Adrenal gland (tissue), 5 donors: ENCODE measurements around the gene NCF1.
"Not testable (repeated sequence)": the region's sequence is repeated elsewhere in the genome, so short reads cannot be mapped to it uniquely, and the experiment has no call there.

Experiments used
- POLR2A ChIP-seq, 2 donors: fragments of 450-650 bp; IDR thresholded peaks; one replicate each; pipeline ENCODE4 v1.6.1; 2017; ENCODE audit warnings: antibody characterized with exemption in 2 of 2, mild to moderate bottlenecking in 2 of 2, moderate library complexity in 1 of 2
- TF ChIP-seq, protein P1 (sequence below), 6 experiments: fragments of 450-650 bp in 4 of 6; fragments of 200-600 bp in 2 of 6; sonication (generic) in 1 of 6; IDR thresholded peaks; 1 replicate in 5 of 6; 2 replicates in 1 of 6; pipeline versions ENCODE4 v1.5.1 to v1.8.0; 2016 to 2021; ENCODE audit warnings: antibody characterized with exemption in 6 of 6, mild to moderate bottlenecking in 2 of 6, moderate library complexity in 1 of 6
- donor health status: DM: no; HTN: no; CAD: no.

DNA sequence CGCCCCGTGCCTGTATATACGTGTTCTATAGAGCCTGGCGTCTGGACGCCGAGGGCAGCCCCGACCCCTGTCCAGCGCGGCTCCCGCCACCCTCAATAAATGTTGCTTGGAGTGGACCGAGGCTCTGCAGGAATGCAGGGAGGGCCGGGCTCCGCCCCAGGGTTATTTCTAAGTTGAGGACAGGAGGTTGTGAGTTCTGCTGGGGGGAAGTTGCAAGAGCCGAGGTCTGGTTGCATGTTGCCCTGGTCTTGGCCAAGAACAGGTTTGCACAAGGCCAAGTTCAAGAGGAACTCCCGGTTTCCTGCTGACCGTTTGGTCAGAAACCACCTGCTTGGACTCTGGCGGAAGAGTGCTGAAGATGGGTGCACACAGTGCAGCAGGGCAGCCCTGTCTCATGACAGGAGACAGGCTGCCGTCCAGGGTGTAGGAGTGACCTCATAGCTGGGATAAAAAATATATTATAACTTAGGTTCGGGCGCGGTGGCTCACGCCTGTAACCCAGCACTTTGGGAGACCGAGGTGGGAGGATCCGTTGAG, 15.5 kb downstream of the NCF1 start:
- TF ChIP-seq, protein P1, sequence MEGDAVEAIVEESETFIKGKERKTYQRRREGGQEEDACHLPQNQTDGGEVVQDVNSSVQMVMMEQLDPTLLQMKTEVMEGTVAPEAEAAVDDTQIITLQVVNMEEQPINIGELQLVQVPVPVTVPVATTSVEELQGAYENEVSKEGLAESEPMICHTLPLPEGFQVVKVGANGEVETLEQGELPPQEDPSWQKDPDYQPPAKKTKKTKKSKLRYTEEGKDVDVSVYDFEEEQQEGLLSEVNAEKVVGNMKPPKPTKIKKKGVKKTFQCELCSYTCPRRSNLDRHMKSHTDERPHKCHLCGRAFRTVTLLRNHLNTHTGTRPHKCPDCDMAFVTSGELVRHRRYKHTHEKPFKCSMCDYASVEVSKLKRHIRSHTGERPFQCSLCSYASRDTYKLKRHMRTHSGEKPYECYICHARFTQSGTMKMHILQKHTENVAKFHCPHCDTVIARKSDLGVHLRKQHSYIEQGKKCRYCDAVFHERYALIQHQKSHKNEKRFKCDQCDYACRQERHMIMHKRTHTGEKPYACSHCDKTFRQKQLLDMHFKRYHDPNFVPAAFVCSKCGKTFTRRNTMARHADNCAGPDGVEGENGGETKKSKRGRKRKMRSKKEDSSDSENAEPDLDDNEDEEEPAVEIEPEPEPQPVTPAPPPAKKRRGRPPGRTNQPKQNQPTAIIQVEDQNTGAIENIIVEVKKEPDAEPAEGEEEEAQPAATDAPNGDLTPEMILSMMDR (IDR thresholded peaks at IDR 0.05) = not testable (repeated sequence)
- TF ChIP-seq POLR2A (IDR thresholded peaks at IDR 0.05) = not testable (repeated sequence)
